Activated T-cell treated with anti-CD3 and anti-CD28 coated beads for 48 hours (primary cell): Measurements from ENCODE around the gene ECPAS.
"Not testable (repeated sequence)": the region's sequence is repeated elsewhere in the genome, so short reads cannot be mapped to it uniquely, and the experiment has no call there.

Experiments used
- DNase-seq: peaks from one replicate; pipeline ENCODE4 v3.0.0-alpha.2; 2020; ENCODE audit warnings: low read depth

Gene ECPAS

DNA sequence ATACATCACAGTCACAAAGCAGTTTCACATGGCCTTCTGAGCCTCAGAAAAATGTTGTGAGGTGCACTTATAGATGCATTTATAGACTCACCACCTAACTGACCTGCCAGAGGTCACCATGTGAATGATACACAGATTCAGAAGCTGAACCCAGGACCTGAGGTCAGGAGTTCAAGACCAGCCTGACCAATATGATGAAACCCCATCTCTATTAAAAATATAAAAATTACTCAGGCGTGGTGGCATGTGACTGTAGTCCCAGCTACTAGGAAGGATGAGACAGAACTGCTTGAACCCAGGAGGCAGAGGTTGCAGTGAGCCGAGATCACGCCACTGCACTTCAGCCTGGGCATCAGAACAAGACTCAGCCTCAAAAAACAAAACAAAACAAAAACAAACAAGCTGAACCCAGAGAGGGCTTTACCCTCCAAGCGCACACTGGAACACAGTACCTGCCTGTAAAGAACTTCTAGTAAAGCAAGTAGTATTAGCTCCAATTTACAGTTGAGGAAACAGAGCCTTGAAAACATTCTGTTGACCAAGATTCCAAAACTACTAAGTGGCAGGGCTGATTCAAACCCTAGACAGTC, 16.3 kb downstream of the ECPAS start:
- no peak for DNase-seq

DNA sequence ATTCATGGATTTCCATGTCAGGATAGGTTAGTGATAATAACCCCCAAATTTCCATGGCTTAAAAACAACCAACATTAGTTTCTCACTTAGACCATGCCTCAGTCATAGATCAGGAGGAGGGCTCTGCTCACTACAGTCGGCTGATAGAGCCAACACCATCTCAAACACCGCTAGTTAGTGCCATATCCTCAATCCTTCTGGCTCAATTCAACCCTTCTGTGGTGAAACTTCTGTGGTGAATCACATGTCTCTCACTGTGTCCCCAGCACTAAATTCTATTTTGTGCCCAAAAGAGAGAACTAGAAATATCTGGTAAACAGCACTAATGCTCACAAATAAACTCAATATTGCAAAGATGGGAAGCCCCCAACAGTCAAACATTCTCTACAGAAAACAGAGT, 21.1 kb downstream of the ECPAS start:
- DNase-seq = no peak

DNA sequence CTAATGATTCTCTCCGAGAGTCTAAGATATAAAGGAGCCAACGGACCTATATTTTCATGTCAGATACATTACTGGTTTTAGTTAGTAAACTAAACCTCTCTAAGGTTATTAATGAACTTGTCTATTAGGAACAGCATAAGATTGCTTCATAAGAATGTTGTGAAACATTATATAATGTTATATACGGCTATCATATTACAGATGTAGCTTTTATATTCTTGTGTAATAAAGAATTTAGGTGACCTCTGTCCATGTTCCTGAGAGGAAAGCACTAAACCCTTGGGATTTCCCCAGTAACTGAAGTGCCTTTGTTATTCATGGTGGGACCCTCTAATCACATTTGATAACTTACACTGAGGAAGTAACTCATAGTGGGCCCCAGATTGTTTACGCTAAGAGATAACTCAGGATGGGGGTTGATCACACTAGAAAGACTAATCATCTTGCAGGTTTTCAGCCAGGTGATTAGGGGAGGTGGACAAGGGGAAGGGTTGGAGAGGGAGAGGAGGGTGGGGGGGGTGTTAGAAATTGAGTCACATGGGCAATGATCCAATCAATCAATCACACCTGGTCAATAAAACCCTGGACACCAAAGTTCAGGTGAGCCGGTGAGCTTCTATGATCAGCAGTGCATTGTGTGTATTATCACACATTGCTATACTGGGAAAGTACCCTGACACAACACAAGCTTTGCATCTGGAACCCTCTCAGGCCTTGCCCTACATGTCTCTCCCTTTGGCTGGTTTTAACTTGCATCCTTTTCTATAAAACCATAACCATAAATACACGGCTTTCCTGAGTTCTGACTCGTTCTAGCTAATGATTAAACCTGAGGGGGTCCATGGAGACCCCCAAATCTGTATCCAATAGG, 25.8 kb downstream of the ECPAS start:
- DNase-seq = no peak

GRCh38 chr9:111456529-111456928, 27.7 kb downstream of the ECPAS start:
- no peak for DNase-seq

GRCh38 chr9:111455638-111456037, 28.5 kb downstream of the ECPAS start:
- DNase-seq = no peak

DNA sequence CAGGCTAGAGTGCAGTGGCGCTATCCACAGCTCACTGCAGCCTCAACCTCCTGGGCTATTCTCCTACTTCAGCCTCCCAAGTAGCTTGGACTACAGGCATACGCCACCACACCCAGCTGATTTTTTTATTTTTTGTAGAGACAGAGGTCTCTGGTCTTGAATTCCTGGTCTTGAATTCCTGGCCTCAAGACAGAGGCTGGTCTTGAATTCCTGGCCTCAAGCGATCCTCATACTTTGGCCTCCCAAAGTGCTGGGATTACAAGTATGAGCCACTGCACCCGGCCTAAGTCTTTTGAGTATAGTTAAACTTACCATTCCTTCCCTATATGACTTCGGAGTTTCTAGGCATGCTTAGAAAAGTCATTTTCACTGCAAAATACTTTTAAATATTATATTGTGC, 29.4 kb downstream of the ECPAS start:
- no peak for DNase-seq

- no peak for DNase-seq
Measured at GRCh38 chr9:111451570-111451969, 32.6 kb downstream of the ECPAS start.

DNA sequence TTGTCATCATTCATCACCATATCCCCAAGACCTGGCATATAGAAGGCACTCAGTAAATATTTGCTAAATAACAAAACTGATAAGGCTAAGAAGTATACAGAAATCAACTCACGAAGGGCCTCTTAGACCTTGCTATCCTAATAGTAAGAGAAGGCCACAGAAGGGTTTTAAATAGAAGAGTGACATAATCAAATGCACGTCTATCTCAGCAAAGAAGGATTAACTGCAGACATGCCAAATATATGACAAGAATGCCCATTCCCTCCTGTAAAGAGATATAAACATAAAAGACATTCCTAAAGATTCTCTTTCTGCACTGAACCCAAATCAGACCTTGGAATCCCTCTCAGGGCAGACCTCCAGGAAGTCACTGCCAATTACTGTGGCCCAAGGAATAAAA, 34.1 kb downstream of the ECPAS start:
- no peak for DNase-seq

- DNase-seq = no peak
Measured at GRCh38 chr9:111449705-111450104, 34.5 kb downstream of the ECPAS start.

DNA sequence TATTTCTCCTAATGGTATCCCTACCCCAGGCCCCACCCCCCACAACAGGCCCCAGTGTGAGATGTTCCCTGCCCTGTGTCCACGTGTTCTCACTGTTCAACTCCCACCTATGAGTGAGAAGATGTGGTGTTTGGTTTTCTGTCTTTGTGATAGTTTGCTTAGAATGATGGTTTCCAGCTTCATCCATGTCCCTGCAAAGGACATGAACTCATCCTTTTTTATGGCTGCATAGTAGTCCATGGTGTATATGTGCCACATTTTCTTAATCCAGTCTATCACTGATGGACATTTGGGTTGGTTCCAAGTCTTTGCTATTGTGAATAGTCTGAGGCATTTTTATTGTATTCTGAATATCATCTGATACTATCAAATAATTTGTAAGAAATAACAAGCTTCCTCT, 38.4 kb downstream of the ECPAS start:
- DNase-seq = not testable (repeated sequence)

DNA sequence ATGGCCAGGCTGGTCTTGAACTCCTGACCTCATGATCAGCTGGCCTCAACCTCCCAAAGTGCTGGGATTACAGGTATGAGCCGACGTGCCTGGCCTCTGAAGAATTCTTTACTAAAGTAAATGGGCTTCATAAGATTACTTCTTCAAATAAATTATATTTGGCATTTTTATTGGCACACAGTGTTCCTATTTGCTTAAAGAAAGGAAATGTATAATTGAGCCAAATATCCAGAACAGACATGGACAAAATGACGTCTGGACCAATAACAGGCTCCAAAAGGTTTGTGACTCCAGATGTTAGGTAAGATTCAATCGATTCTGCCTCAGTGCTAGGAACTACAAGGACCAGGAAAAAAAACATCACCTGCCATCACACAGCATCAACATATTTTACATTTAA, 40.7 kb downstream of the ECPAS start:
- DNase-seq = no peak

- no peak for DNase-seq
Measured at GRCh38 chr9:111442360-111443027, 41.7 kb downstream of the ECPAS start.

GRCh38 chr9:111440226-111440625, 44.0 kb downstream of the ECPAS start:
- DNase-seq = no peak

GRCh38 chr9:111438541-111439235, 45.5 kb downstream of the ECPAS start:
- DNase-seq = no peak

GRCh38 chr9:111436571-111436970, 47.6 kb downstream of the ECPAS start:
- no peak for DNase-seq

- no peak for DNase-seq
Measured at GRCh38 chr9:111433082-111433481, 51.1 kb downstream of the ECPAS start.

DNA sequence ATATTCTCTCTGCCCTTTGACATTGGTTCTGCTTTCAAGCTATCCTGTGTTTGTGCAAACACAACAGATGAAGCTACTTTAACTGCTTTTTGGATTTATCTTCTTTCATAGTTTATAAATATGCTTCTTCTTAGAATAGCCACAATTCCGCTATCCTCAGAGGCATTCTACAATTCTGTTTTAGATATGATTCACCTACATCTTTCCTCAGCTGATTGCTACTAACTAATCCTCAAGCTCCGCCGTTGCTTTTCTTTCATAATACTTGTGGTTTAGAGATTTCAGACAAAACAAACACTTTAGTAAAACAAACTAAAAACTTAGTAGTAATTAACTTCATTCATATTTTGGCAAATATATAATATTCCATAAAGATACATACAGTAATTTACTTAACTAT, 52.5 kb downstream of the ECPAS start:
- no peak for DNase-seq

- DNase-seq = no peak
Measured at GRCh38 chr9:111429175-111429574, 55.0 kb downstream of the ECPAS start.

GRCh38 chr9:111427186-111427585, 57.0 kb downstream of the ECPAS start:
- DNase-seq = no peak

DNA sequence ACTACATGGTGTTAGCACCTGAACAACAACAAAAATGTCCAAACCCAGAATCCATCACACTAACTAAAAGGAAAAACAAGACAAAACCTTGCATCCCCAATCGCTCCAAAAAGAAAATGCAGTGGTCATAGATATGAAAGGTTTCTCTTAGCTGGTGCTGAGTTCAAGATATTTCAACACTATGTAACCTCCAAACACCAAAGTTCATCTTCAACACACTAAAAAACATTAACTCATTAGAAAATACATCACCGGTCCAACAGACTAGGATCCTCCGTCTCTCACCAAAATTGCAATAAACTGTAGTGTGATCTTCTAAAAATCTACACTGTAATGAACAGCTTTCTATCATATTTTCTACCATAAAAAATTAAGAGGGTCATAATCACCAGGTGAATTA, 60.8 kb downstream of the ECPAS start:
- no peak for DNase-seq

GRCh38 chr9:111414406-111414805, 69.8 kb downstream of the ECPAS start:
- no peak for DNase-seq

GRCh38 chr9:111413996-111414395, 70.2 kb downstream of the ECPAS start:
- no peak for DNase-seq

DNA sequence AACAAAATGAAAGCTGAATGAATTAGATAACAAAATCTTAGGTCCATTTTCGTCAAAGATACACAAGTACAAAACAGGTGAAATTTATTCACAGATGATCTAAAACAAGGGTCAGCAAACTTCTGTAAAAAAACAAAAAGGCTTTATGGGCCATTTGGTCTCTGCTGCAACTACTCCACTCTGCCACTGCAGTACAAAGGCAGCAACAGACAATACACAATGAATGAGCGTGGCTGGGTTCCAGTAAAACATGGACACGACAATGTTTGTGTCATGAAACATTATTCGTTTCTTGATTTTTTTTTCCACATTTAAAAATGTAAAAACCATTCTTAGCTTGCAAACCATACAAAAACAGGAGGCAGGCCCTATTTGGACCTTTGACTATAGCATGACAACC, 71.9 kb downstream of the ECPAS start:
- DNase-seq = no peak
